Activated naive CD8-positive, alpha-beta T cell (primary cell): ENCODE data around the gene SSPN.

Experiments used
- H3K27ac Mint-ChIP-seq: one replicate; pipeline ENCODE4 v1.8.0; 2021; ENCODE audit warnings: mixed read lengths
- H3K27me3 Mint-ChIP-seq: one replicate; pipeline ENCODE4 v1.8.0; 2021; ENCODE audit warnings: mixed read lengths
- H3K36me3 Mint-ChIP-seq: one replicate; pipeline ENCODE4 v1.8.0; 2021; ENCODE audit warnings: mixed read lengths
- H3K4me1 Mint-ChIP-seq: one replicate; pipeline ENCODE4 v1.8.0; 2021; ENCODE audit warnings: low read depth, mixed read lengths
- H3K4me3 Mint-ChIP-seq: one replicate; pipeline ENCODE4 v1.8.0; 2021; ENCODE audit warnings: mild to moderate bottlenecking, mixed read lengths
- H3K9me3 Mint-ChIP-seq: one replicate; pipeline ENCODE4 v1.8.0; 2021; ENCODE audit warnings: low read depth, mixed read lengths

SSPN gene

DNA sequence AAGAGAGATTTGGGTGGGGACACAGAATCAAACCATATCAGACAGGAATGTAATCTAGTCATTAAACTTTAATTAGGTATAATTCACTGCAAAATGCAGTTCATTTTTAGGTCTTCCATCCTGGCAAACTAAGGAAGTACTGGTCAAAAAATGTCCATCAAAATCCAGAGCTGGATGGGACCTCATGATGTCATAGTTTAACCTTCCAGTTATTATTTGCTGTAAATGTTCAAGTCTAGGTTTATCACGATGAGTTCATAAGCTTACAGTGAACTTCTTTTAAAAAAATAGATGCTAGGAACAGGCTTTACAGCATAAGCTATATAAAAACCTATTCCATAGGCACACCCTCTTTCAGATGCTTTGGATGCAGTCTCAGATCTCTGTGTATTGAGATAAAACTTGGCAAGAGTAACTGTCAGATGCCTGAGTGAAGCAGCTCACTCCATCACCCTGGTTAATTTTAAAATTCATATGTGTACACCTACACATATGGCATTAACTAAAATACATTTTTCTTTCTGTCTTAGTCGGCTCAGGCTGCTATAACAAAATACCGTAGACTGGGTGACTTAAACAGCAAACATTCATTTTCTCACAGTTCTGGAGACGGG is 7.9 kb downstream of the SSPN start:
- H3K27ac Mint-ChIP-seq: no peak overlapping the region
- no peaks in the 10 kb centered on the region for H3K4me1 Mint-ChIP-seq
- peaks cover 11% of the 10 kb centered on the region for H3K27me3 Mint-ChIP-seq
- peaks cover 4% of the 10 kb centered on the region for H3K9me3 Mint-ChIP-seq
- no peak overlapping the region for H3K4me3 Mint-ChIP-seq
- no peaks in the 10 kb centered on the region for H3K36me3 Mint-ChIP-seq

GRCh38 chr12:26204612-26205289 is 9.4 kb downstream of the SSPN start:
- Mint-ChIP-seq H3K27me3 (peaks cover 8% of the 10 kb centered on the region), H3K4me3 (no peak overlapping the region), H3K4me1 (no peaks in the 10 kb centered on the region), H3K9me3 (peaks cover 4% of the 10 kb centered on the region), H3K36me3 (no peaks in the 10 kb centered on the region), H3K27ac (no peak overlapping the region)

DNA sequence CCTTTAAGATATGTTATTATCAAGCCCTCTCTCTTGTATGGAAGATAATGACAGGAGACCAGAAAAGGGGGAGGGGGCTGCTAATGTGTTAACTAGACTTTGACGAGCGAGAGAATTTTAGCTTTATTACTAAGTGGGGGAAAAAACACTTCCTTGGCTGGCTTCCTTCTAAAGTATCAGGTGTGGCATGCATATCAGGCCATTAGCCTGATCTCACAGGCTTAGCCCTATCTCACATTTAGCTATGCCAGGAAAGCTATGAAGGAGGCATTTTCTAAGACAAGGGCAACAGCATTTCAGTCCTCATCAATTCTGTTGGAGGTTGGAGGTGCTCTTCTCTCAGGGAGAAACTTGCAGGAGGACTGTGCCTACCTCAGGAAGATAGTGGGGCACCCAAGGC is 9.9 kb downstream of the SSPN start:
- Mint-ChIP-seq H3K36me3 (no peaks in the 10 kb centered on the region), H3K27ac (no peak overlapping the region), H3K4me1 (no peaks in the 10 kb centered on the region), H3K27me3 (peaks cover 8% of the 10 kb centered on the region), H3K9me3 (peaks cover 4% of the 10 kb centered on the region), H3K4me3 (no peak overlapping the region)

GRCh38 chr12:26205941-26206340 is 10.6 kb downstream of the SSPN start:
- Mint-ChIP-seq H3K27ac (no peak overlapping the region), H3K9me3 (peaks cover 4% of the 10 kb centered on the region), H3K36me3 (no peaks in the 10 kb centered on the region), H3K4me1 (no peaks in the 10 kb centered on the region), H3K4me3 (no peak overlapping the region), H3K27me3 (peaks cover 10% of the 10 kb centered on the region)

DNA sequence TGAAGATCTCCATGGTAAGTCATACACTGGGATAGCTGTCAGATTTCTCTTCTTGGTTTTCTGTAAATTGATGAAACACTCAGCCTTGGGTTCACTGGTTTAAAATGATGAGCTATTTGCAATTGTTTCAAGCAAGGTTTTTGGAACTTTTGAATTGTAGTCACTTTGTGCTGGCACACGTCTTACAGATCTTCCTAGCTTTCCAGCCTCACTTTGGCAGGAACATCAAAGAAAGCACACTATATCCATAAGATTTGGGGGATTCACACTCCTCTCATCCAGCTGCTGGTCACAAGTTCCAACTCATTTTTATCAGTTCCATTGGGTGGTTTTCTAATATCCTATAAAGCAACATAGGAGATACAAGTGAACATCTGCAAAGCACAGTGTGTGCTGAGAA is 16.0 kb downstream of the SSPN start:
- Mint-ChIP-seq H3K36me3 (no peaks in the 10 kb centered on the region), H3K27me3 (peaks cover 6% of the 10 kb centered on the region), H3K4me1 (no peaks in the 10 kb centered on the region), H3K9me3 (no peaks in the 10 kb centered on the region), H3K27ac (no peak overlapping the region), H3K4me3 (no peak overlapping the region)

DNA sequence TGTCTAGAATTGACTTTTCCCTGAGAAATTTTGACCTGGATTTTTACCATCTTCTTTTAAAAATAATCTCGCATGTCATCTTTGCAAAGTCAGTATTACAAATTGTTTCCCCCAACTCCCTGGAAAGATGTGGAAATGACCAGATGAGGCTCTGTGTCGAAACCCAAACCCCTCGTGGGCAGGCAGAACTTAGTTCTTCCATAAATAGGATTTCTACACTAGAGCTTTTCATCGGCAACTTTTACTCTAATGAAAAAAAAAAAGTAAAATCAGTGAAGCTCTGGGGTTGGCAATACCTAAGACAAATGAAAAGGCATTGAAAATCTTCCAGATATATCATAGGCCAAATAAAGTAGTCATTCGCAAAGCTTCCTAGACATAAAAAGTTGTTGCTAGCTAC is 17.0 kb downstream of the SSPN start:
- Mint-ChIP-seq H3K27me3 (peaks cover 6% of the 10 kb centered on the region), H3K36me3 (no peaks in the 10 kb centered on the region), H3K27ac (no peak overlapping the region)

DNA sequence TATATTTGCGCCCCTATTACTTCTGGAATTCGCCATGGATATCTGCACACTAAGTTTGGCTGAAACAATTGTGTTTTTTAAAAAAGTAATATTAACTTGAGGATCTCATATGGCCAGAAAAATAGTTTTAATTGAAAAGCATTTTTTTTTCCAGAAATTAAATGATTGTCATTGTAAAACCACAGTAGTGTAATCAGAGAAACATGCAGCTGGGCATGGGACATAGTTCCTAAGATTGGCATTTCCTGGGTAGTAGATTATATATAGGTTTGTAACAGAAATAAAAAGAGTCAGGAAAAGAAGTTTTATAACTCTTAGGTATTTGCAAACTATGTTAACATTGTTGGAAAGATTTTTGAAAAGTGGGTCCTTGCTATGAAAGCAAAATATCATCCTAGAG is 17.6 kb downstream of the SSPN start:
- H3K27me3 Mint-ChIP-seq: peaks cover 6% of the 10 kb centered on the region
- no peak overlapping the region for H3K4me3 Mint-ChIP-seq
- H3K27ac Mint-ChIP-seq: no peak overlapping the region
- H3K9me3 Mint-ChIP-seq: no peaks in the 10 kb centered on the region
- no peaks in the 10 kb centered on the region for H3K4me1 Mint-ChIP-seq
- no peaks in the 10 kb centered on the region for H3K36me3 Mint-ChIP-seq

More for the DNA sequence above, 17.0 kb downstream of the SSPN start:
- Mint-ChIP-seq H3K4me3 (no peak overlapping the region), H3K9me3 (no peaks in the 10 kb centered on the region), H3K4me1 (no peaks in the 10 kb centered on the region)

DNA sequence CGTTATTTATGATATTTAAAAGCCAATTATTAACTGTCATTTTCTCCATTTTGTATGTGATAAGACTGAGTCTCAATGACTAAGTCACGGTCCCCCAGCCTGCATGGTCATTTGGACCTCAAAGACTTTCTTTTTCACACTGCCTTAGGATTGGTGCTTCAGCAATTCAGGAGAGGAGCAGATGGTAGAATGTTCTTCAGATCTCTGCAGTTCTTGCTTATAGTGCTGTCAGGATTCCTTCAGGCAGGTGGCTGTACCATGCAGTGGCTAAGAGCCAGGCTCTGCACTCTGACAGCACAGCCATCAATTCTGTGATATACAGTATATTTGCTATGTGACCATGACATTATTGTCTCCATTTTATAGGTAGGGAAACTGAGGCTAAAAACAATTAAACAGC is 18.7 kb downstream of the SSPN start:
- H3K4me3 Mint-ChIP-seq: no peak overlapping the region
- no peaks in the 10 kb centered on the region for H3K36me3 Mint-ChIP-seq
- H3K27ac Mint-ChIP-seq: no peak overlapping the region
- no peaks in the 10 kb centered on the region for H3K9me3 Mint-ChIP-seq
- no peaks in the 10 kb centered on the region for H3K4me1 Mint-ChIP-seq
- H3K27me3 Mint-ChIP-seq: peaks cover 9% of the 10 kb centered on the region

DNA sequence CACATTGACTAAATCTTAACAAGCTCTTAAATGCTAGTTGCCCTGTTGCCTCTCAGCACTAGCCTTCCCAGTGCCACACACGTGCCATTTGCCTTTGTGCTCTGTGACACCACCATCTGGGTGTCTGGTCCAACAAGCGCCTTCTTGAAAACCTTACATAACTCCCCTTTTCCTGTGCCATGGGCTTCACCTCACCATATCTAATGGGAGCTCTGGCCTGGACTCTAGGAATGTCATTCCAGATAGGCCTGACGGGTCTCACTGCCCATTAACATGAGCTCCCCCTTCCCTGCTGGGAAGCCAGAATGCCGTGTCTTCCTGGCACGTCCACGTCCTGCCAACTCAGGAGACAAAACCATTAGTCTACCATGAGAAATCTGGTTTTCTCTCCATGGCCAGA is 24.4 kb downstream of the SSPN start:
- Mint-ChIP-seq H3K27ac (no peak overlapping the region), H3K4me3 (no peak overlapping the region), H3K27me3 (peaks cover 8% of the 10 kb centered on the region), H3K9me3 (no peaks in the 10 kb centered on the region), H3K4me1 (no peaks in the 10 kb centered on the region), H3K36me3 (no peaks in the 10 kb centered on the region)

- no peaks in the 10 kb centered on the region for H3K36me3 Mint-ChIP-seq
- H3K4me3 Mint-ChIP-seq: no peak overlapping the region
- H3K27ac Mint-ChIP-seq: no peak overlapping the region
- H3K27me3 Mint-ChIP-seq: peaks cover 19% of the 10 kb centered on the region
- H3K9me3 Mint-ChIP-seq: no peaks in the 10 kb centered on the region
- peaks cover 1% of the 10 kb centered on the region for H3K4me1 Mint-ChIP-seq
These were observed 29.3 kb downstream of the SSPN start for GRCh38 chr12:26224657-26225056.

DNA sequence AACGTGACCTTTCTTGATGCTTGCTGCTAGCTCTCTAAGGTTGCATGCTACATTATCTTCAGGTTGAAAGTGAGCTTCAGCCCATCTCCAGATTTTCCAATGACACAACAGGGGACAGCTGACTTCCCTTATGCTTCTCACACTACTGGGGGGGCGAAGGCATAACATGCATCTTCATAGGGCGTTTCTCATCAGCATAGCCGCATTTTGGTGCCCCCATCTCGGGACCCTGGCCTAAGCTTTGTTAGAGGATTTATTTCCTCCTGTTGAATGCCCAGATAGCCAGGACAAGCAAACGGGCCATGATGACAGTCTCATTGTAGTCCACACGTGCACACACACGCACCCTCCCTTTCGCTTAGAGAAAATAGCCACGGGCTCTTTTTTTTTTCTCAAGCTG is 30.7 kb downstream of the SSPN start:
- Mint-ChIP-seq H3K4me1 (peaks cover 1% of the 10 kb centered on the region), H3K4me3 (no peak overlapping the region), H3K36me3 (no peaks in the 10 kb centered on the region), H3K27ac (no peak overlapping the region), H3K27me3 (peaks cover 19% of the 10 kb centered on the region), H3K9me3 (no peaks in the 10 kb centered on the region)

DNA sequence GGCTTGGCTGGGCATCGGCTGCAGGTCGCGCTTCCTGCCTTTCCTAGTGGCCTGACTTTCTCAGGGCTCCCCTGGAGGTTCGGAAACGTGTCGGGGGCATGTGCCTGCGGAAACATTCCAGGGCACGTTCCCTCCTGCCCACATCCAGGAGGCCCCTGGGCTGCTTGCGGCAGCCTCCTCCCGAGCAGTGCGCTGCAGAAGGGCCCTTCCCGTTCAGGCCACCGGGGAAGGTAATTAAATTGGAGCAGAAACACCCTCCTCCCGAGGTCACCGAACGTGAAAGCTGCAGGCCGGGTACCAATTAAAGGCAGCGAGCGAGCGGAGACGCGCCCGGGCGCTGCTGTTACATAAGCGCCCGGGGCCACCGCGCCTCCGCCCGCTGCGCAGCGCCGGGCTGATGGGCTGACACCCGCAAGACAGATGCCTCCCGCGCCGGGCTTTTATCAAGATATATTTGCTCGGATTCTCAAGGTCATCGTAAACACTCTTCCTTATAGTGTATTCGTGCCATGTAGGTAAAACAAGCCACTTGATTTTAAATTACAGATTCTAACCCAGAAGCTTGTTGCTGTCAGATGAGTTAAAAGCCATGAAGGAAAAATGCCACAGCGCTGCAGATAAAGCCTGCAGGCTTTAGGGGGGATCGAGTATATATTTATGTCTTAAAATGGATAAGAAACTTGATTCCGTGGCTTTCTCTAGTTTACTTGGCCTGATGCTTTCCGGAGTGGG is 31.4 kb downstream of the SSPN start:
- Mint-ChIP-seq H3K36me3 (no peaks in the 10 kb centered on the region), H3K27ac (no peak overlapping the region), H3K4me1 (peaks cover 1% of the 10 kb centered on the region), H3K27me3 (peaks cover 19% of the 10 kb centered on the region), H3K4me3 (no peak overlapping the region), H3K9me3 (no peaks in the 10 kb centered on the region)

DNA sequence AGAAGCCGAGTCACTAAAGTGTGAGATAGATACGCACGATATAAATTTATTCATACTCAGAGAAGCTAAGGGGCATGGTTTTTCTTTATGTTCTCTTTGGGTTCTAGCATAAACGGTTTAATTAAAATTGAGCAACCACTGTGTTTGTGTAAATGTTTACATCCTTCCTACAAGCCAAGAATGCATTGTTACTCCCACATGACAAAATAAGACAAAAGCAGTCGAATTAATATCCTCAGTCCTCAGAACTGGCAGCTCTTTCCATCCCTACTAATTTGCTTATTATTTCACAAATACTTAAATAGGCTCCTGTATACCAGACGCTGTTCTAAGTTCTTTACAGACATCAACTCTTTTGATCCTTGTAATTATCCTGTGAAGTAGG is 32.0 kb downstream of the SSPN start:
- Mint-ChIP-seq H3K4me3 (no peak overlapping the region), H3K9me3 (no peaks in the 10 kb centered on the region), H3K36me3 (no peaks in the 10 kb centered on the region), H3K27ac (no peak overlapping the region), H3K27me3 (peaks cover 22% of the 10 kb centered on the region), H3K4me1 (peaks cover 1% of the 10 kb centered on the region)

DNA sequence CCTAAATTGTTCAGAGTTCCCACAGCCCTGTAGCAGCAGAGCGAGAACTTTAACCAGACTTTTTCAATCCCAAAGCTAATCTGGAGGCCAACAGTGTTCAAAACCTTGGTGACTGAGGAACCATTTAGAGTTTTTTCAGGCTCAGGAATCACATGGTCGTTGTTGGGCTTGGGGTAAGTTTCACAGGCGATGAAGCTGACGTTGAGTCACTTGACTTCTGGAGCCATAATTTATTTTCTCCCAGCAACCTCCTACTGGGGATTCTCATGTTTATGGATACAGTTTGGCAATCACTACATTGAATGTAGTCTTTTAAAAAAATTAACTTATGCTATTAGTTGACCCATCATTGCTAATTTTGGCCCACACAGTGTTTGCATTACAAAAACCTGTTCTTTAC is 34.5 kb downstream of the SSPN start:
- no peaks in the 10 kb centered on the region for H3K36me3 Mint-ChIP-seq
- H3K9me3 Mint-ChIP-seq: no peaks in the 10 kb centered on the region

GRCh38 chr12:26231470-26231869 is 36.1 kb downstream of the SSPN start:
- H3K4me1 Mint-ChIP-seq: peaks cover 1% of the 10 kb centered on the region
- H3K4me3 Mint-ChIP-seq: no peak overlapping the region
- H3K36me3 Mint-ChIP-seq: no peaks in the 10 kb centered on the region
- no peaks in the 10 kb centered on the region for H3K9me3 Mint-ChIP-seq
- peaks cover 11% of the 10 kb centered on the region for H3K27me3 Mint-ChIP-seq
- no peak overlapping the region for H3K27ac Mint-ChIP-seq

More for the DNA sequence above, 34.5 kb downstream of the SSPN start:
- peaks cover 1% of the 10 kb centered on the region for H3K4me1 Mint-ChIP-seq
- H3K4me3 Mint-ChIP-seq: no peak overlapping the region
- no peak overlapping the region for H3K27ac Mint-ChIP-seq
- H3K27me3 Mint-ChIP-seq: peaks cover 16% of the 10 kb centered on the region
